ENCODE measurements around the gene UQCC3.
A peak's percentile ranks its signal among the peaks of the same experiment; 100 is the strongest.

Gene UQCC3

GRCh38 chr11:62705880-62706849 is 34.7 kb downstream of the UQCC3 start:
- Mint-ChIP-seq H3K4me3 (peak overlapping the region; percentile 95 to 96), H3K4me1 (peaks cover 60% of the 10 kb centered on the region), H3K27ac (peak overlapping the region; percentile 77 to 90), H3K27me3 (no peaks in the 10 kb centered on the region), H3K9me3 (no peaks in the 10 kb centered on the region)
- peak; percentile 79 for ATAC-seq
- DNase-seq, result peak; percentile 91 to 92

- Mint-ChIP-seq H3K4me1 (peaks cover 60% of the 10 kb centered on the region), H3K4me3 (peak overlapping the region; percentile 95 to 96), H3K9me3 (no peaks in the 10 kb centered on the region), H3K27me3 (no peaks in the 10 kb centered on the region), H3K27ac (peak overlapping the region; percentile 12 to 84)
- ATAC-seq (no peak), DNase-seq (no peak)
Observed at GRCh38 chr11:62706850-62707247, 35.4 kb downstream of the UQCC3 start.

GRCh38 chr11:62707277-62707861 is 35.9 kb downstream of the UQCC3 start, which contains the start of the genes BSCL2 and GNG3:
BSCL2 (minus strand) TSS chr11:62707424; CDS start chr11:62707195, 229 bp downstream.
GNG3 (plus strand) TSS chr11:62707676; CDS start chr11:62708296, 620 bp downstream.
- ATAC-seq (no peak), DNase-seq (no peak)
- Mint-ChIP-seq H3K9me3 (no peaks in the 10 kb centered on the region), H3K4me3 (peak within 1 kb of the TSS; percentile 95 to 96), H3K4me1 (peaks cover 62% of the 10 kb centered on the region), H3K27me3 (no peaks in the 10 kb centered on the region), H3K27ac (peak within 1 kb of the TSS; percentile 93 to 97)

GRCh38 chr11:62708392-62708791 is 36.9 kb downstream of the UQCC3 start:
- Mint-ChIP-seq H3K9me3 (no peaks in the 10 kb centered on the region), H3K4me1 (peaks cover 68% of the 10 kb centered on the region), H3K4me3 (peak overlapping the region; percentile 86 to 93), H3K27ac (peak overlapping the region; percentile 93 to 97), H3K27me3 (no peaks in the 10 kb centered on the region)
- ATAC-seq, result no peak
- DNase-seq, result no peak

- DNase-seq (peak in 1 of 2 donors; percentile 62), ATAC-seq (peak; percentile 62)
Observed at GRCh38 chr11:62708793-62709192, 37.3 kb downstream of the UQCC3 start.

GRCh38 chr11:62709247-62710000 is 38.0 kb downstream of the UQCC3 start:
- peak; percentile 93 to 97 for DNase-seq
- H3K4me3 Mint-ChIP-seq, result peak overlapping the region; percentile 86 to 93

More at GRCh38 chr11:62708793-62709192, 37.3 kb downstream of the UQCC3 start:
- H3K27ac Mint-ChIP-seq, result peak overlapping the region; percentile 93 to 97
- no peaks in the 10 kb centered on the region for H3K9me3 Mint-ChIP-seq
- H3K4me1 Mint-ChIP-seq, result peaks cover 72% of the 10 kb centered on the region
- peak overlapping the region; percentile 86 to 93 for H3K4me3 Mint-ChIP-seq
- H3K27me3 Mint-ChIP-seq, result no peaks in the 10 kb centered on the region

GRCh38 chr11:62710001-62710345 is 38.5 kb downstream of the UQCC3 start:
- peak overlapping the region; percentile 86 to 93 for H3K4me3 Mint-ChIP-seq
- peak overlapping the region; percentile 93 to 97 for H3K27ac Mint-ChIP-seq
- H3K9me3 Mint-ChIP-seq, result no peaks in the 10 kb centered on the region
- peaks cover 84% of the 10 kb centered on the region for H3K4me1 Mint-ChIP-seq
- H3K27me3 Mint-ChIP-seq, result no peaks in the 10 kb centered on the region
- ATAC-seq (no peak), DNase-seq (no peak)

More at GRCh38 chr11:62709247-62710000, 38.0 kb downstream of the UQCC3 start:
- H3K27ac Mint-ChIP-seq, result peak overlapping the region; percentile 93 to 97
- ATAC-seq, result peak; percentile 84
- no peaks in the 10 kb centered on the region for H3K27me3 Mint-ChIP-seq
- H3K4me1 Mint-ChIP-seq, result peaks cover 79% of the 10 kb centered on the region
- no peaks in the 10 kb centered on the region for H3K9me3 Mint-ChIP-seq

- ATAC-seq (no peak), DNase-seq (no peak)
- Mint-ChIP-seq H3K27me3 (no peaks in the 10 kb centered on the region), H3K9me3 (no peaks in the 10 kb centered on the region), H3K4me3 (peak overlapping the region; percentile 56 to 64), H3K27ac (peak overlapping the region; percentile 68 to 92), H3K4me1 (peaks cover 81% of the 10 kb centered on the region)
Observed at GRCh38 chr11:62712276-62712812, 40.9 kb downstream of the UQCC3 start.

- Mint-ChIP-seq H3K9me3 (no peaks in the 10 kb centered on the region), H3K27ac (peak overlapping the region; percentile 68 to 92), H3K27me3 (no peaks in the 10 kb centered on the region), H3K4me1 (peaks cover 76% of the 10 kb centered on the region), H3K4me3 (peak overlapping the region; percentile 56 to 64)
- ATAC-seq (no peak), DNase-seq (no peak)
Observed at GRCh38 chr11:62712861-62713260, 41.4 kb downstream of the UQCC3 start.

GRCh38 chr11:62713343-62713742 is 41.9 kb downstream of the UQCC3 start:
- peak overlapping the region; percentile 56 to 64 for H3K4me3 Mint-ChIP-seq
- no peaks in the 10 kb centered on the region for H3K27me3 Mint-ChIP-seq
- H3K4me1 Mint-ChIP-seq, result peaks cover 71% of the 10 kb centered on the region
- peak overlapping the region in 1 of 2 donors; percentile 92 for H3K27ac Mint-ChIP-seq
- DNase-seq, result no peak
- no peaks in the 10 kb centered on the region for H3K9me3 Mint-ChIP-seq
- ATAC-seq, result no peak

GRCh38 chr11:62715150-62716130 is 44.0 kb downstream of the UQCC3 start:
- H3K4me1 Mint-ChIP-seq, result peaks cover 66% of the 10 kb centered on the region
- H3K27ac Mint-ChIP-seq, result peak overlapping the region; percentile 70 to 84
- H3K4me3 Mint-ChIP-seq, result no peak overlapping the region
- ATAC-seq (no peak), DNase-seq (no peak)
- H3K9me3 Mint-ChIP-seq, result no peaks in the 10 kb centered on the region
- no peaks in the 10 kb centered on the region for H3K27me3 Mint-ChIP-seq

GRCh38 chr11:62716206-62716605 is 44.7 kb downstream of the UQCC3 start:
- H3K9me3 Mint-ChIP-seq, result no peaks in the 10 kb centered on the region
- ATAC-seq, result no peak
- peak overlapping the region in 1 of 2 donors; percentile 11 for H3K27ac Mint-ChIP-seq
- H3K4me1 Mint-ChIP-seq, result peaks cover 67% of the 10 kb centered on the region
- no peak for DNase-seq
- H3K27me3 Mint-ChIP-seq, result no peaks in the 10 kb centered on the region
- H3K4me3 Mint-ChIP-seq, result no peak overlapping the region

- peak overlapping the region in 1 of 2 donors; percentile 59 for H3K27ac Mint-ChIP-seq
- ATAC-seq (no peak), DNase-seq (no peak)
- no peak overlapping the region for H3K4me3 Mint-ChIP-seq
- no peaks in the 10 kb centered on the region for H3K27me3 Mint-ChIP-seq
- peaks cover 73% of the 10 kb centered on the region for H3K4me1 Mint-ChIP-seq
- H3K9me3 Mint-ChIP-seq, result no peaks in the 10 kb centered on the region
Observed at GRCh38 chr11:62716816-62717215, 45.3 kb downstream of the UQCC3 start.

Measured in stimulated activated naive CD8-positive, alpha-beta T cell treated with anti-CD3 and anti-CD28 coated beads, Interleukin-15, amount 100 ng/mL, for 72 hours (primary cell).